ENCODE data around the gene BATF.

Gene BATF

GRCh38 chr14:75493592-75494087 lies 28.6 kb upstream of the BATF start:
- TF ChIP-seq CTCF (IDR thresholded peaks at IDR 0.05; ENCODE audit: low read length, missing control alignments), result no peak
- no peak overlapping the region for H3K4me3 ChIP-seq (replicated peaks; ENCODE audit: low read depth, low read length)
- no peak for DNase-seq (ENCODE audit: low read depth)

GRCh38 chr14:75494896-75495295 lies 27.4 kb upstream of the BATF start:
- no peak overlapping the region for H3K4me3 ChIP-seq (replicated peaks; ENCODE audit: low read depth, low read length)
- TF ChIP-seq CTCF (IDR thresholded peaks at IDR 0.05; ENCODE audit: low read length, missing control alignments), result no peak
- DNase-seq (ENCODE audit: low read depth), result no peak

GRCh38 chr14:75495399-75495798 lies 26.9 kb upstream of the BATF start:
- no peak for DNase-seq (ENCODE audit: low read depth)
- no peak overlapping the region for H3K4me3 ChIP-seq (replicated peaks; ENCODE audit: low read depth, low read length)
- TF ChIP-seq CTCF (IDR thresholded peaks at IDR 0.05; ENCODE audit: low read length, missing control alignments), result no peak

DNA sequence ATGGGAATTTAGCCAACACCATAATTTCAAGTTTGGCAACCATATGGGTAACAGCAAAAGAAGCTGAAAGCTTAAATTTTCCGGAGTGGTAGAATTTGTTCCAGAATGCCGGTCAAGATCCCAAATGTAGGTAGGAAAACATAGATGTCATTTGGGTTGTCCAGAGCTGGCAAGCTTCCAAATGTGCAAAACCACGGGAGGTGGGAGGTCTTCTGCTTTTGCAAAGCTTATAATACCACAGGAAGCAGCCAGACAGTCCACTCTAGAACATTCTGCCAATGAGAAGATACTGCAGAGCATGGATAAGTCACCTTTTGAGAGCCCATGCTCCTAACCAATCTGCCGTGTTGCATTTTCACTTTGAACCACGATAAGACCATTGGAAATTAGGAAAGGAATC lies 26.4 kb upstream of the BATF start:
- DNase-seq (ENCODE audit: low read depth), result no peak
- no peak overlapping the region for H3K4me3 ChIP-seq (replicated peaks; ENCODE audit: low read depth, low read length)
- TF ChIP-seq CTCF (IDR thresholded peaks at IDR 0.05; ENCODE audit: low read length, missing control alignments), result no peak

DNA sequence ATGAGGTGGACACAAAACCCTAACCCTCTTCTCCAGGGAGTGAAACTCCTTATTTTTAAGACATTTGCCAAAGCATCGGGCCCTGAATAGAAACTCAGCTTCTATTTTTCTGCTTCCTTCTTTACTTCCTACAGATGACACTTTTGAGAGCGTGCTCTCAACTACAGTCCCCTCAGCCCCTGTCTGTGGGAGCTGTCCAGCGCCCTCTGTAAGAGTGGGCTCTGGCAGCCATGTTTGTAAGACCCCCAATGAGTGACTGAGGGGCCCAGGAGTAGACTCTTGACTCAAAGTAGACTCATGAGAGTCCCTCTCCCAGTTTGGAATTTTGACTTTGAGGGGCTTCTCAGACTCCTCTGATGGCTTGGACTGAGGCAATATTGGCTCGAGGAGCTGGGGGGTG lies 25.5 kb upstream of the BATF start:
- no peak for TF ChIP-seq CTCF (IDR thresholded peaks at IDR 0.05; ENCODE audit: low read length, missing control alignments)
- no peak overlapping the region for H3K4me3 ChIP-seq (replicated peaks; ENCODE audit: low read depth, low read length)
- no peak for DNase-seq (ENCODE audit: low read depth)

DNA sequence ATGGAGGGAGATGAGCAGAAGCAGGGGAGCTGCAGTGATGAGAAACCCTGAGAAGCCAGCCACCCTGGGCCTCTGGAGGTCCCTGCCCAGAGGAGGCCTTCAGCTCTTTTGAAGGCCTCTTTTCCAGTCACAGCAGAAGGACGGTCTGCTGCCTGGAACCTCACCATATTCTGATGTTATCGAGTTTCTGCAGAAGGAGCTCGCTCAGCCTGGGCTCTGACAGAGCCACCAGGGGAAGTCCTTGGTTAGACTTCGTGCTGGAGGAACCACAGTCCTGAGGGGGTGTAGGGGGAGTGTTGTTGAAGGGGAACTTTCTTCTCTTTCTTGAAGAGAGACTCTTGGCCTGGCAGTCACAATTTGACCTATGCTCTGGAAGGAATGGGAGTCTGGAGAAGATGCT lies 25.1 kb upstream of the BATF start:
- no peak for DNase-seq (ENCODE audit: low read depth)
- H3K4me3 ChIP-seq (replicated peaks; ENCODE audit: low read depth, low read length), result no peak overlapping the region
- TF ChIP-seq CTCF (IDR thresholded peaks at IDR 0.05; ENCODE audit: low read length, missing control alignments), result no peak

- TF ChIP-seq CTCF (IDR thresholded peaks at IDR 0.05; ENCODE audit: low read length, missing control alignments), result no peak
- no peak for DNase-seq (ENCODE audit: low read depth)
- H3K4me3 ChIP-seq (replicated peaks; ENCODE audit: low read depth, low read length), result no peak overlapping the region
Observed at GRCh38 chr14:75497701-75498100, 24.6 kb upstream of the BATF start.
